Measurements from ENCODE around the gene CCDC201. TPM values are rescaled to one million over a fixed set of nuclear protein-coding genes. Genes with fewer than 3 reads are reported as not detected.

CCDC201 gene
- total and polyA plus RNA-seq, 2 of the 8 experiments (the other 6 are each of a cell fraction or from before 2014, with no cell fraction given), result not detected

DNA sequence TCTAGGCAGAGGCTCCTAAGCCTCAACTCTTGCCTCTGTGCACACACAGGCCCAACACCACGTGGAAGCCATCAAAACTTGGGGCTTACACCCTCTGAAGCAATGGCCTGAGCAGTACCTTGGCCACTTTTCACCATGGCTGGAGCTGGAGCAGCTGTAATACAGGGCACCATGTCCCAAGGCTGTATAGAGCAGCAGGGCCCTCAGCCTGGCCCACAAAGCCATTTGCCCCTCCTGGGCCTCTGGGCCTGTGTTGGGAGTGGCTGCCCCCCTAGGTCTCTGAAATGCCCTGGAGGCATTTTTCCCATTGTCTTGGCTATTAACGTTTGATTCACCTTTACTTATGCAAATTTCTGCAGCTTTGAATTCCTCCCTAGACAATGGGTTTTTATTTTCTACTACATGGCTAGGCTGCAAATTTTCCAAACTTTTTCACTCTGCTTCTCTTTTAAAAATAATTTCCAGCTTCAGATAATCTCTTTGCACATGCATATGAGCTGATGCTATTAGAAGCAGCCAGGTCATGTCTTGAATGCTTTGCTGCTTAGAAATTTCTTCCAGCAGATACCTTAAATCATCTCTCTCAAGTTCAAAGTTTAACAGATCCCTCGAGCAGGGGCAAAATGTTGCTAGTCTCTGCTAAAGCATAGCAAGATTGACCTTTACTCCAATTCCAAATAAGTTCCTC is 5.7 kb upstream of the CCDC201 start:
- WGBS, 2 experiments (ENCODE audit: extremely low coverage in 1 of 2, insufficient coverage in 1 of 2, insufficient read length in 1 of 2, insufficient replicate concordance in 2 of 2, low coverage in 1 of 2, low lambda C conversion rate in 2 of 2, missing lambda C conversion rate in 1 of 2), result 49% methylated on average over 3 of the region's 3 CpGs; no CpG with 5 or more reads in 1 of the 2 experiments
- no peak overlapping the region for H2BK20ac ChIP-seq (ENCODE audit: low read length)
- H3K4ac ChIP-seq (replicated peaks; ENCODE audit: insufficient read length, low read depth, low read length), result no peak overlapping the region
- no peak overlapping the region for H2AFZ ChIP-seq (ENCODE audit: low read length)
- peaks cover 15 to 31% of the 10 kb centered on the region in 2 experiments for H3K9me3 ChIP-seq (ENCODE audit: insufficient read depth in 2 of 2, low read depth in 1 of 2, low read length in 1 of 2)
- no peak for FAIRE-seq
- no peak overlapping the region for H3K56ac ChIP-seq (replicated peaks; ENCODE audit: insufficient read length, low read depth, low read length)
- no peak overlapping the region for H3K4me2 ChIP-seq (ENCODE audit: insufficient read depth in 1 of 2, low read depth in 2 of 2, low read length in 2 of 2)
- TF ChIP-seq GABPA (IDR thresholded peaks at IDR 0.05; ENCODE audit: borderline replicate concordance, insufficient read depth, low read length) (no peak), SIN3A (conservative IDR thresholded peaks at IDR 0.05 in 1 of 2, IDR thresholded peaks at IDR 0.05 in 1 of 2; ENCODE audit: low read depth in 1 of 2, low read length in 2 of 2) (no peak), EZH2 (IDR thresholded peaks at IDR 0.05; ENCODE audit: low read depth, low read length, severe bottlenecking) (no peak), MAFK (IDR thresholded peaks at IDR 0.05; ENCODE audit: low read depth, low read length) (no peak), JUND (IDR thresholded peaks at IDR 0.05; ENCODE audit: low read length) (no peak), NRF1 (IDR thresholded peaks at IDR 0.05; ENCODE audit: low read depth, low read length) (no peak), SUZ12 (IDR thresholded peaks at IDR 0.05; ENCODE audit: low read length) (no peak), CBX8 (IDR thresholded peaks at IDR 0.05; ENCODE audit: borderline replicate concordance, low read depth, low read length) (no peak), CTBP2 (IDR thresholded peaks at IDR 0.05; ENCODE audit: borderline replicate concordance, insufficient read depth, insufficient read length, low read length) (no peak)
- no peaks in the 10 kb centered on the region for H3K79me1 ChIP-seq (ENCODE audit: low read depth, low read length)
- no peak overlapping the region for H2AK5ac ChIP-seq (ENCODE audit: low read depth, low read length)
- no peaks in the 10 kb centered on the region; a peak in 1 of 8 replicates for H3K36me3 ChIP-seq (ENCODE audit: control insufficient read depth in 2 of 4, insufficient read depth in 4 of 4, low read length in 3 of 4)
- DNase-seq (ENCODE audit: low read depth in 1 of 2, low spot score in 2 of 2), result no peak
- no peaks in the 10 kb centered on the region for H3K23me2 ChIP-seq (ENCODE audit: low read depth, low read length)
- no peaks in the 10 kb centered on the region for H3K27me3 ChIP-seq (replicated peaks in 1 of 4; ENCODE audit: control insufficient read depth in 3 of 4, extremely low read depth in 1 of 4, insufficient read depth in 3 of 4, low read length in 3 of 4)
- ChIA-PET CTCF (ENCODE audit: partially characterized antibody) (interaction anchor here (0.7 kb wide), 1 partner anchor 15 kb away, joined by 3 read pairs; no protein-coding TSS in a partner anchor), POLR2A (ENCODE audit: partially characterized antibody) (no interaction called here)
- H3K14ac ChIP-seq (ENCODE audit: insufficient read length), result no peak overlapping the region
- H3K27ac ChIP-seq (ENCODE audit: low read depth, low read length), result no peak overlapping the region
- no peak overlapping the region for H2BK5ac ChIP-seq (ENCODE audit: low read depth, low read length)
- no peak overlapping the region for H3K4me3 ChIP-seq (ENCODE audit: extremely low read depth in 1 of 4, insufficient read depth in 2 of 4, low read depth in 3 of 4, low read length in 4 of 4)
- no peak overlapping the region for H3K9ac ChIP-seq (replicated peaks in 1 of 4; ENCODE audit: extremely low read depth in 1 of 4, low read depth in 3 of 4, low read length in 3 of 4)
- no peak overlapping the region for H4K91ac ChIP-seq (replicated peaks; ENCODE audit: insufficient read length, low read length)
- H4K20me1 ChIP-seq (replicated peaks in 1 of 2; ENCODE audit: control insufficient read depth in 1 of 2, insufficient read depth in 2 of 2, low read length in 2 of 2), result peaks cover 0 to 1% of the 10 kb centered on the region in 2 experiments
- H2BK12ac ChIP-seq (ENCODE audit: low read depth, low read length), result no peak overlapping the region
- H4K8ac ChIP-seq (ENCODE audit: extremely low read depth, insufficient read depth, low read length), result no peak overlapping the region
- no peak overlapping the region for H3K23ac ChIP-seq (ENCODE audit: insufficient read length)
- H3K4me1 ChIP-seq (replicated peaks in 1 of 4; ENCODE audit: control insufficient read depth in 3 of 4, insufficient read depth in 4 of 4, low read length in 3 of 4), result peaks cover 0 to 3% (median under 1%) of the 10 kb centered on the region in 4 experiments; a peak in 1 of 7 replicates
- H3K18ac ChIP-seq (ENCODE audit: extremely low read depth, low read length), result no peak overlapping the region
- H3K79me2 ChIP-seq (ENCODE audit: control insufficient read depth in 1 of 2, insufficient read depth in 2 of 2, low read length in 2 of 2), result no peaks in the 10 kb centered on the region
- no peak overlapping the region for H2BK120ac ChIP-seq (replicated peaks; ENCODE audit: low read depth, low read length)
- H4K5ac ChIP-seq (ENCODE audit: insufficient read length, low read depth, low read length), result no peak overlapping the region
- no peak overlapping the region for H2BK15ac ChIP-seq (ENCODE audit: low read length)

Data from H1 (cell line).